Thyroid gland (tissue), 4 donors: ENCODE measurements around the gene C5.

Experiments
- CTCF ChIP-seq, 6 experiments: fragments of 200-600 bp in 3 of 6; fragments of 450-650 bp in 3 of 6; sonication (generic) in 3 of 6; IDR thresholded peaks; one replicate each; pipeline ENCODE4 v1.5.1; 2016 to 2019; ENCODE audit warnings: antibody characterized with exemption in 6 of 6, mild to moderate bottlenecking in 2 of 6, inconsistent platforms in 1 of 6, moderate library complexity in 1 of 6
- POLR2A ChIP-seq, 2 donors: fragments of 450-650 bp; IDR thresholded peaks; one replicate each; pipeline ENCODE4 v1.6.1; 2017; ENCODE audit warnings: antibody characterized with exemption in 2 of 2, mild to moderate bottlenecking in 2 of 2, moderate library complexity in 1 of 2

GRCh38 chr9:120928483-120929228, 121.4 kb downstream of the C5 start:
- TF ChIP-seq CTCF (IDR thresholded peaks at IDR 0.05), result peak in 2 of 6 experiments; percentile 17 to 29
- peak in 1 of 2 donors; percentile 78 for TF ChIP-seq POLR2A (IDR thresholded peaks at IDR 0.05)
